Kidney (tissue), 14 donors: Measurements from ENCODE around the gene PPP1CA. TPM values are rescaled to one million over a fixed set of nuclear protein-coding genes. Genes with fewer than 3 reads are reported as not detected.

ENCODE experiments used
- DNase-seq, 5 donors: peaks; one replicate each; pipeline ENCODE4 v3.0.0-alpha.2; 2013 to 2020
- FAIRE-seq: peaks from 2 replicates; lab custom pipeline; 2012; peaks lifted over from hg19 to GRCh38; lab: Jason Lieb, UNC
- H3K27ac ChIP-seq, 2 donors: one replicate each; pipeline ENCODE4 v1.7.0; 2013; ENCODE audit warnings: low read depth in 2 of 2, low read length in 2 of 2, inconsistent platforms in 1 of 2
- H3K27me3 ChIP-seq: one replicate; pipeline ENCODE4 v1.7.1; 2013; ENCODE audit warnings: low read length, inconsistent platforms; ENCODE audit not compliant: control insufficient read depth, insufficient read depth
- H3K36me3 ChIP-seq, 3 donors: one replicate each; pipeline versions ENCODE4 v1.7.0 to v1.7.1; 2013; ENCODE audit warnings: low read length in 3 of 3, control low read depth in 1 of 3, inconsistent platforms in 1 of 3; ENCODE audit not compliant: insufficient read depth in 3 of 3, control insufficient read depth in 2 of 3
- H3K4me1 ChIP-seq, 3 donors: one replicate each; pipeline versions ENCODE4 v1.7.0 to v1.7.1; 2013; ENCODE audit warnings: low read length in 3 of 3, inconsistent platforms in 1 of 3, low read depth in 1 of 3; ENCODE audit not compliant: control insufficient read depth in 2 of 3, insufficient read depth in 2 of 3
- H3K4me3 ChIP-seq, 3 donors: one replicate each; pipeline versions ENCODE4 v1.7.0 to v1.8.1; 2013; ENCODE audit warnings: low read length in 3 of 3, control low read depth in 1 of 3, inconsistent platforms in 1 of 3
- H3K9ac ChIP-seq, 3 donors: one replicate each; pipeline versions ENCODE4 v1.7.0 to v1.7.1; 2013; ENCODE audit warnings: low read length in 3 of 3, control low read depth in 1 of 3, inconsistent platforms in 1 of 3
- H3K9me3 ChIP-seq, 3 donors: one replicate each; pipeline versions ENCODE4 v1.7.0 to v1.7.1; 2013; ENCODE audit warnings: low read length in 3 of 3, control low read depth in 1 of 3, inconsistent platforms in 1 of 3; ENCODE audit not compliant: control insufficient read depth in 2 of 3, insufficient read depth in 1 of 3
- intact Hi-C: fragments of 100-400 bp; cut with DNase I; formaldehyde crosslinking; loops from one replicate; pipeline ENCODE4 v1.11.1; 2022
- polyA plus RNA-seq: library from polyadenylated mRNA; stranded (reverse); fragments of 350-450 nt; fragmentation: Illumina TruSeq; extraction: RNeasy Lipid Tissue Mini Kit (QIAGEN cat#74804); gene quantifications from one replicate; pipeline ENCODE4 v1.2.3, GENCODE V29; 2014; ENCODE audit warnings: low read depth, low replicate concordance; ENCODE audit not compliant: insufficient read depth
- total RNA-seq: library from RNA; stranded (reverse); fragmentation: NEBNext Ultra II Directional; extraction: Animal tissue kit (Norgen Biotek cat#: 25700); gene quantifications from one replicate; pipeline ENCODE4 v1.2.1, GENCODE V29; 2021
- TF ChIP-seq, protein P1 (sequence below): IDR thresholded peaks from 3 replicates; pipeline ENCODE4 v1.5.1; 2012; ENCODE audit warnings: mild to moderate bottlenecking, moderate library complexity, borderline replicate concordance; ENCODE audit not compliant: insufficient read depth; ENCODE audit errors: extremely low read depth
- donor health status: control.
- donor health status: control.
- donor health status: control.
- donor health status: control.
- donor health status: control.
- donor health status: DM: yes; HTN: yes; CAD: no.
- donor health status: Normal renal cell carcinoma (clear cell type).

Gene PPP1CA
- total and polyA plus RNA-seq, 2 donors from 2014 or later: 155 to 210 TPM

DNA sequence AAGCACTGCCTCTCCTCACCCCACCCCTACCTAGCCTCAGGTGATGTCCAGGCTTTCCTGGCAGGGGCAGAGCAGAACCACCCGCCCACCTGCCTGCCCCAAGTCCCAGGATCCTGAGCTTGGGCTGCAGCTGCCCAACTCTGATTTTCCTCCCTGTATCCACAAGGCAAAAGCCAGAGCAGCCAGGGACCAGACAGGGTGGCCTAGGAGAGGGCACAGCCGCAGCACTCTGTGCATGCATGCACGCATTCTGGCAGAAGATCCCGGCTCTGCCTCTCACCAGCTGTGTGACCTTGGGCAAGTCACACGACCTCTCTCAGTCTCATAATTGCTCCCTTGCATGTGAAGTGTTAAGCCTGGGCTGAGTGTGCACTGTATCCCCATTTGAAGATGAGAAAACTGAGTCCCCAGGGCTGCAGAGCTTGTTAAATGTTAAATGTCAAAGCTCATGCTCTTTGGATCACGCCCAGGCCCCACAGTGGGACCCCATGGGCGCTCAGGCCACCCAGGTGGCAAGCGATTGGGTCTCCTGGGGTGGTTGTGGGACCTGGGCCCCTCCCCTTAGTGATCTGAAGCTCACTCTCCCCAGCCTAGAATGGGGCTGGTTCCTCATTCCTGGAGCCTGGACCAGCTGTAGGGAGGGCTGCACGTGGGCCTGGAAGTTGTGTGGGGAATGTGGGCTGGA, 11.0 kb upstream of the PPP1CA start:
- H3K27me3 ChIP-seq: no peaks in the 10 kb centered on the region
- FAIRE-seq (no peak), DNase-seq (no peak)
- TF ChIP-seq, protein P1, sequence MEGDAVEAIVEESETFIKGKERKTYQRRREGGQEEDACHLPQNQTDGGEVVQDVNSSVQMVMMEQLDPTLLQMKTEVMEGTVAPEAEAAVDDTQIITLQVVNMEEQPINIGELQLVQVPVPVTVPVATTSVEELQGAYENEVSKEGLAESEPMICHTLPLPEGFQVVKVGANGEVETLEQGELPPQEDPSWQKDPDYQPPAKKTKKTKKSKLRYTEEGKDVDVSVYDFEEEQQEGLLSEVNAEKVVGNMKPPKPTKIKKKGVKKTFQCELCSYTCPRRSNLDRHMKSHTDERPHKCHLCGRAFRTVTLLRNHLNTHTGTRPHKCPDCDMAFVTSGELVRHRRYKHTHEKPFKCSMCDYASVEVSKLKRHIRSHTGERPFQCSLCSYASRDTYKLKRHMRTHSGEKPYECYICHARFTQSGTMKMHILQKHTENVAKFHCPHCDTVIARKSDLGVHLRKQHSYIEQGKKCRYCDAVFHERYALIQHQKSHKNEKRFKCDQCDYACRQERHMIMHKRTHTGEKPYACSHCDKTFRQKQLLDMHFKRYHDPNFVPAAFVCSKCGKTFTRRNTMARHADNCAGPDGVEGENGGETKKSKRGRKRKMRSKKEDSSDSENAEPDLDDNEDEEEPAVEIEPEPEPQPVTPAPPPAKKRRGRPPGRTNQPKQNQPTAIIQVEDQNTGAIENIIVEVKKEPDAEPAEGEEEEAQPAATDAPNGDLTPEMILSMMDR: no peak
- H3K36me3 ChIP-seq: no peaks in the 10 kb centered on the region
- no peak overlapping the region for H3K27ac ChIP-seq
- H3K4me1 ChIP-seq: peaks cover 0 to 11% (median 0%) of the 10 kb centered on the region in 3 donors
- intact Hi-C loops: no loop called here
- H3K4me3 ChIP-seq: no peak overlapping the region
- H3K9ac ChIP-seq: no peak overlapping the region
- no peaks in the 10 kb centered on the region for H3K9me3 ChIP-seq

DNA sequence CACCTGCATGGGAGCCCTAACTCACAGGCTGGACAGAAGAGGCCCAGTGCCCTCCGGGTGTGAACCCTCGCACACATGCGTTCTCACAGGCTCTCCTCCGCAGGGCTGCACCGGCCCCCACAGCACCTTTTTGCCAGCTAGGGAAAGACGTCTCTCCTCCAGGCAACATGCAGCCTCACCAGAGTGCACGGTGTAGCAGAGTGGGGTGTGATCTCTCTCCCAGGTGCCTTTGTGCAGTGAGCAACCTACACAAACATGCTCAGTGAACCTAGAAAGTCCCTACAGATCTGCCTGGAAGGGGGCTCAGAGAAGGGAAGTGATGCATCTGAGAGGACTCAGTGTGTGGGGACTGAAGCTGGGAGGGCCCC, 10.1 kb upstream of the PPP1CA start:
- peaks cover 0 to 9% (median 0%) of the 10 kb centered on the region in 3 donors for H3K4me1 ChIP-seq
- H3K9me3 ChIP-seq: no peaks in the 10 kb centered on the region
- FAIRE-seq (no peak), DNase-seq (no peak)
- no peaks in the 10 kb centered on the region for H3K27me3 ChIP-seq
- TF ChIP-seq, protein P1: no peak
- H3K27ac ChIP-seq: no peak overlapping the region
- no peak overlapping the region for H3K4me3 ChIP-seq
- intact Hi-C loops: no loop called here
- H3K36me3 ChIP-seq: no peaks in the 10 kb centered on the region
- H3K9ac ChIP-seq: no peak overlapping the region

DNA sequence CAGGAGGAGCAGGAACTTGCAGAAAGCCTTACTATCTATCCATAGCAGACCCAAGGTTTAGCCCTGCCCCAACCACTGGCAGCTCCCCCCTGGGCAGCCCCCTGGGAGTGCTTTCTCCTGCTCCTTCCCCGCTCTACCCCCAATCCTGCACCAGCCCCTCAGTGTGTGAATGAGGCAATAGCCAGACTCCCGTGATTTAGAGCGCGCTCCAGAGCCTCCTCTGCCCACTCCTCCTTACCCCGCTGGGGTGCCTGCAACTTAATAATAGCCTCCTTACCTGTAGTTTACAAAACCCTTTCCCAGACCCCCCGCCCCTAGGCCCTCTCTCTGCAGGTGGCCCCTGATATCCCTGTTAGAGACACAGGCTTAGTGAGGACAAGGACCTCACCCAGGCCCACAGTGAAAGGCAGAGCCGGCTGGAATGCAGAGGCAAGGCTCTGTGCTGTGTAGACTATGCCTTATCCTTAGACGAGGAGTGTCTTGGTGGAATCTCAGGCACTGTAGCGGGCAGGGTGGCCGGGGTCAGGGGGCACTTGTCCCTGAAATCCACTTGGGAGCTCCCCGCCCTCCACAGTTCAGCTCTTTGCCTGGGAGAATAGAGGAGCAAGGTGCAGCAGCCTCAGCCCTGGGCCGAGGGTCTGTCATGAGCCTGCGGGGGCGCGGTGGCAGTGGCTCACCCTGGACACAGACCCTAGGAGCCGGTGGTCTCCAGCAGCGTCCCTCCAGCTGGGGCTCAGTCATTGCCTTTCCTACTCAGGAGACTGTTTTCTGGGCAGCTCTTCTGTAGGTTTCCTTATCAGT, 9.5 kb upstream of the PPP1CA start:
- no peak for DNase-seq
- H3K4me1 ChIP-seq: peaks cover 0 to 8% (median 0%) of the 10 kb centered on the region in 3 donors
- H3K9me3 ChIP-seq: no peaks in the 10 kb centered on the region
- H3K4me3 ChIP-seq: no peak overlapping the region
- TF ChIP-seq, protein P1: no peak
- H3K36me3 ChIP-seq: no peaks in the 10 kb centered on the region
- H3K27me3 ChIP-seq: no peaks in the 10 kb centered on the region
- no peak for FAIRE-seq
- no peak overlapping the region for H3K9ac ChIP-seq
- no peak overlapping the region for H3K27ac ChIP-seq
- intact Hi-C loops: no loop called here
